GM12878 (cell line): ENCODE data around the gene ALAS1. TPM values are rescaled to one million over a fixed set of nuclear protein-coding genes. Genes with fewer than 3 reads are reported as not detected.

ENCODE experiments used
- ATAC-seq: fragments of 200-7000 bp; cut with Tn5 transposase; 3 replicates; pipeline ENCODE4 v1.9.1; 2020; ENCODE audit warnings: mild to moderate bottlenecking, moderate library complexity
- BruUV-seq: library from RNA; stranded (reverse); fragments of 400-500 nt; replicated peaks from 2 replicates; lab custom pipeline; 2021; lab: Mats Ljungman, UMichigan
- CTCF ChIA-PET: fragments of 300-600 bp; sonication (Branson Sonifier 250); formaldehyde crosslinking; extraction: SDS; loops from one replicate; lab custom pipeline; 2021; ENCODE audit warnings: inconsistent platforms; lab: Yijun Ruan, JAX
- POLR2A ChIA-PET: fragments of 350-600 bp; formaldehyde crosslinking; extraction: SDS; loops from one replicate; lab custom pipeline; 2021; ENCODE audit warnings: inconsistent platforms; lab: Charles Lee
- RAD21 ChIA-PET: fragments of 300-600 bp; sonication (Branson Sonifier 250); formaldehyde crosslinking; loops from one replicate; lab custom pipeline; 2023; ENCODE audit warnings: antibody characterized with exemption; ENCODE audit not compliant: unreplicated experiment; lab: Charles Lee
- SMC1A ChIA-PET: fragments of 300-600 bp; sonication (Branson Sonifier 250); formaldehyde crosslinking; loops from one replicate; lab custom pipeline; 2023; ENCODE audit not compliant: unreplicated experiment, uncharacterized antibody; lab: Charles Lee
- DNase-seq: peaks from one replicate; pipeline ENCODE4 v3.0.0-alpha.2; 2011; ENCODE audit warnings: low read depth, low spot score
- FAIRE-seq: peaks from 3 replicates; lab custom pipeline; 2011; peaks lifted over from hg19 to GRCh38; lab: Jason Lieb, UNC
- H2AFZ ChIP-seq: 2 replicates; pipeline ENCODE4 v1.6.0; 2011; ENCODE audit warnings: low read depth, low read length, control low read depth; ENCODE audit not compliant: control insufficient read depth
- H3K27ac ChIP-seq: 2 replicates; pipeline ENCODE4 v1.5.1; 2011; ENCODE audit warnings: control low read depth; ENCODE audit not compliant: control insufficient read depth, insufficient read depth
- H3K27me3 ChIP-seq, 2 experiments: replicated peaks in 1 of 2; 2 replicates each; pipeline versions ENCODE4 v1.6.0 to v1.6.1; 2011; ENCODE audit warnings: low read length in 1 of 2; ENCODE audit not compliant: control insufficient read depth in 2 of 2, insufficient read depth in 2 of 2
- H3K36me3 ChIP-seq, 2 experiments: 2 replicates each; pipeline ENCODE4 v1.5.1; 2011; ENCODE audit warnings: low read length in 1 of 2; ENCODE audit not compliant: control insufficient read depth in 2 of 2, insufficient read depth in 2 of 2
- H3K4me1 ChIP-seq: 2 replicates; pipeline ENCODE4 v1.6.1; 2011; ENCODE audit warnings: mild to moderate bottlenecking, low read length, moderate library complexity, mixed read lengths; ENCODE audit not compliant: control insufficient read depth, insufficient read depth
- H3K4me2 ChIP-seq: 2 replicates; pipeline ENCODE4 v1.6.0; 2011; ENCODE audit warnings: control low read depth; ENCODE audit not compliant: control insufficient read depth, insufficient read depth
- H3K4me3 ChIP-seq: fragments of 200-600 bp; sonication (generic); 2 replicates; pipeline ENCODE4 v1.5.1; 2016
- H3K79me2 ChIP-seq: 2 replicates; pipeline ENCODE4 v1.6.0; 2011; ENCODE audit warnings: low read length; ENCODE audit not compliant: control insufficient read depth, insufficient read depth
- H3K9ac ChIP-seq: 2 replicates; pipeline ENCODE4 v1.8.0; 2011; ENCODE audit warnings: low read length, control low read depth, mixed read lengths; ENCODE audit not compliant: control insufficient read depth, insufficient read depth
- H3K9me3 ChIP-seq: replicated peaks from 3 replicates; pipeline ENCODE4 v1.5.1; 2011; ENCODE audit warnings: mild to moderate bottlenecking, low read length; ENCODE audit not compliant: control insufficient read depth, insufficient read depth
- H4K20me1 ChIP-seq: 2 replicates; pipeline ENCODE4 v1.6.0; 2011; ENCODE audit not compliant: control insufficient read depth, insufficient read depth
- BACH1 ChIP-seq: fragments of 450-650 bp; IDR thresholded peaks from 2 replicates; pipeline ENCODE4 v1.6.1; 2017; ENCODE audit warnings: mild to moderate bottlenecking, borderline replicate concordance
- CHD2 ChIP-seq: IDR thresholded peaks from 2 replicates; pipeline ENCODE4 v1.6.1; 2011; ENCODE audit warnings: low read depth, low read length, improper control_type of control experiment, borderline replicate concordance
- ESRRA ChIP-seq: IDR thresholded peaks from 2 replicates; pipeline ENCODE4 v1.6.1; 2012; ENCODE audit warnings: mild to moderate bottlenecking, low read length, improper control_type of control experiment
- FOS ChIP-seq: IDR thresholded peaks from 3 replicates; pipeline ENCODE4 v1.6.1; 2011; ENCODE audit warnings: borderline replicate concordance; ENCODE audit not compliant: insufficient read length; ENCODE audit errors: extremely low read depth
- GATAD2B ChIP-seq: fragments of 450-650 bp; conservative IDR thresholded peaks from 2 replicates; pipeline ENCODE4 v1.6.1; 2017; ENCODE audit warnings: low read depth, mild to moderate bottlenecking, moderate library complexity
- MXI1 ChIP-seq: fragments of 150-350 bp; IDR thresholded peaks from 2 replicates; pipeline ENCODE4 v1.6.1; 2011; ENCODE audit warnings: low read depth, mild to moderate bottlenecking, inconsistent platforms, low read length, improper control_type of control experiment
- NFXL1 ChIP-seq: fragments of 450-650 bp; IDR thresholded peaks from 2 replicates; pipeline ENCODE4 v1.6.1; 2017; ENCODE audit warnings: antibody characterized with exemption, mild to moderate bottlenecking, borderline replicate concordance
- NR2C2 ChIP-seq: IDR thresholded peaks from 2 replicates; pipeline ENCODE4 v1.6.1; 2011; ENCODE audit warnings: borderline replicate concordance, low read depth; ENCODE audit not compliant: control insufficient read depth, insufficient read length
- PAX8 ChIP-seq: fragments of 450-650 bp; IDR thresholded peaks from 2 replicates; pipeline ENCODE4 v1.6.1; 2017; ENCODE audit warnings: mild to moderate bottlenecking, moderate library complexity
- POLR2AphosphoS5 ChIP-seq: IDR thresholded peaks from 2 replicates; pipeline ENCODE4 v1.6.1; 2011; ENCODE audit warnings: mild to moderate bottlenecking, low read length, inconsistent platforms
- RFX5 ChIP-seq: IDR thresholded peaks from 2 replicates; pipeline ENCODE4 v1.6.1; 2011; ENCODE audit warnings: low read depth, low read length, improper control_type of control experiment
- SRF ChIP-seq, 2 experiments: IDR thresholded peaks; 2 replicates each; pipeline ENCODE4 v1.6.1; 2011; ENCODE audit warnings: low read depth in 2 of 2, low read length in 2 of 2, mild to moderate bottlenecking in 1 of 2, moderate library complexity in 1 of 2
- WGBS: methylation state at CpG from one replicate; pipeline ENCODE4 v1.1.6; 2016; ENCODE audit warnings: low lambda C conversion rate; ENCODE audit not compliant: insufficient replicate concordance, insufficient coverage; ENCODE audit errors: missing lambda C conversion rate; 5-methylcytosine and 5-hydroxymethylcytosine counted together
- in situ Hi-C: fragments of 300-500 bp; cut with MboI; formaldehyde crosslinking; loops from 9 replicates; pipeline ENCODE4 v1.14.3; 2018; ENCODE audit warnings: mixed read lengths
- intact Hi-C: fragments of 100-400 bp; cut with micrococcal nuclease; formaldehyde crosslinking; loops from one replicate; pipeline ENCODE4 v1.14.2; 2022; ENCODE audit not compliant: unreplicated experiment
- polyA plus RNA-seq, 11 experiments: library from polyadenylated mRNA; depleted of rRNA in 4 of 11; unstranded in 6 of 11; stranded (reverse) in 5 of 11; fragments of >200 nt; fragmentation: Nextera tagmentation in 4 of 11; fragmentation: Illumina TruSeq in 1 of 11; extraction: Ambion mirVana in 4 of 11; extraction: Trizol in 1 of 11; gene quantifications; 1 replicate in 1 of 11; 2 replicates in 10 of 11; pipeline versions ENCODE4 v1.2.1 to v1.2.3, GENCODE V29; 2011 to 2016; ENCODE audit warnings: inconsistent platforms in 2 of 11, missing spikeins in 2 of 11, low read depth in 1 of 11
- total RNA-seq, 4 experiments: library from RNA; depleted of rRNA in 3 of 4; stranded (reverse); fragments of >200 nt in 3 of 4; fragmentation: Illumina TruSeq in 1 of 4; extraction: Trizol in 1 of 4; gene quantifications; 2 replicates each; pipeline versions ENCODE4 v1.2.1 to v1.2.3, GENCODE V29; 2013 to 2021

ALAS1 gene
- total and polyA plus RNA-seq, 10 of the 15 experiments (the other 5 are each of a cell fraction or from before 2014, with no cell fraction given) = 69.9 to 115 (median 94.1) TPM

GRCh38 chr3:52233108-52233591 is 35.2 kb downstream of the ALAS1 start:
- ChIA-PET SMC1A (interaction anchor here (1.4 to 2.9 kb wide), 5 partner anchors 10 to 104 kb away, joined by 3 to 36 read pairs (median 9); no protein-coding TSS in a partner anchor), CTCF (interaction anchor here (1.0 to 5.7 kb wide), 10 partner anchors 10 to 229 kb away, joined by 3 to 91 read pairs (median 18); partner anchors contain the start of genes GLYCTK and WDR82), RAD21 (interaction anchor here (0.5 to 3.1 kb wide), 9 partner anchors 9 to 106 kb away, joined by 3 to 30 read pairs (median 7); partner anchors contain the start of genes GLYCTK, POC1A and PPM1M), POLR2A (interaction anchor here (0.6 to 2.4 kb wide), 7 partner anchors 11 to 179 kb away, joined by 3 to 8 read pairs (median 4); no protein-coding TSS in a partner anchor)
- Histone ChIP-seq H3K4me2 (no peak overlapping the region), H3K79me2 (peaks cover 17% of the 10 kb centered on the region), H3K4me1 (peaks cover 17% of the 10 kb centered on the region), H2AFZ (no peak overlapping the region), H3K27ac (no peak overlapping the region), H3K9me3 (no peaks in the 10 kb centered on the region), H3K27me3 (no peaks in the 10 kb centered on the region), H3K4me3 (no peak overlapping the region), H3K36me3 (peaks cover 14 to 27% of the 10 kb centered on the region in 2 experiments), H3K9ac (no peak overlapping the region), H4K20me1 (no peaks in the 10 kb centered on the region)
- DNase-seq (no peak), FAIRE-seq (no peak), ATAC-seq (no peak)
- intact Hi-C loops (no loop called here), in situ Hi-C loops (loop anchor here (5.0 kb wide), 1 partner anchor 109 kb away; no protein-coding TSS in a partner anchor)
- WGBS = 92% methylated on average over 5 of the region's 5 CpGs
- TF ChIP-seq NR2C2 (no peak), POLR2AphosphoS5 (no peak), FOS (no peak), BACH1 (no peak), MXI1 (no peak), RFX5 (no peak), NFXL1 (no peak), PAX8 (no peak), GATAD2B (no peak), CHD2 (no peak), ESRRA (no peak), SRF (IDR thresholded peaks at IDR 0.05; ENCODE audit: low read depth in 2 of 2, low read length in 2 of 2) (no peak)
- BruUV-seq = no TSS peak
